NAMALWA (cell line): ENCODE data around the gene OR4Q2.
"Not testable (repeated sequence)": the region's sequence is repeated elsewhere in the genome, so short reads cannot be mapped to it uniquely, and the experiment has no call there.

ENCODE experiments used
- DNase-seq: peaks from one replicate; pipeline ENCODE4 v3.0.0-alpha.2; 2015; ENCODE audit warnings: low spot score

OR4Q2 gene

DNA sequence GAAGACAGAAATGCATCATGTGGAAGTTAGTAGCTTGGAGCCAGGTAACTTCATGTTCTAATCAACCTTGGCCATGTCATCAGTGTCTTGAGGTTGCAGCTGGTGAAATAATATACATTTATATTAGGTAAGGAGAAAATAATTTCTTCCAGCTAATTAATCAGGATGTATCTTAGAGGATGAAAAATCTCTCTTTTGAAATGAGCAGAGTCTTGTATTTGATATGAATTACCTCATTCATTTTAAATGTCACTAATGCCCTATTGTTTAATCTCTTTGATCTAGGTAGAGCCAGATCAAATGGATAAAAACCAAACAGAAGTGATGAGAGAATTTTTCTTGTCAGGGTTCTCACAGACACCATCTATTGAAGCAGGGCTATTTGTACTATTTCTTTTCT lies at the start of gene OR4Q2:
Gene OR4Q2, plus strand, starts transcription at position 301 of the 400 bp plus-strand sequence.
- DNase-seq: no peak

DNA sequence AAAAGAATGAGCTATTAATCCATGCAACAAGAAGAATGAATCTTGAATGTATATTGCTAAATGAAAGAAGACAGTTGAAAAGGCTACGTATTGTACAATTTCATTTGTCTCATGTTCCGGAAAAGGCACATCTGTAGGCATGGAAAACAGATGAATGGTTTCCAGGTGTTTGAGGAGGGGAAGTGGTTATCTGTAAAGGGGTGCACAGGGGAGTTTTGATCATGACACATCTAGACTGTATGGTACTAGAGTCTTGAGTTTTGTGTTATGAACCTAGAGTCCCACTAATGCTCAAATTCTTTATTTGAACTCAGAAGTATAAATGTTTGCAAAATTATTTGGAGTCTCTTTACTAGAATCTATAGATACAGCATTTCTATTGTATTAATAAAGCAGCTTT lies 32.2 kb upstream of the OR4Q2 start:
- not testable (repeated sequence) for DNase-seq

DNA sequence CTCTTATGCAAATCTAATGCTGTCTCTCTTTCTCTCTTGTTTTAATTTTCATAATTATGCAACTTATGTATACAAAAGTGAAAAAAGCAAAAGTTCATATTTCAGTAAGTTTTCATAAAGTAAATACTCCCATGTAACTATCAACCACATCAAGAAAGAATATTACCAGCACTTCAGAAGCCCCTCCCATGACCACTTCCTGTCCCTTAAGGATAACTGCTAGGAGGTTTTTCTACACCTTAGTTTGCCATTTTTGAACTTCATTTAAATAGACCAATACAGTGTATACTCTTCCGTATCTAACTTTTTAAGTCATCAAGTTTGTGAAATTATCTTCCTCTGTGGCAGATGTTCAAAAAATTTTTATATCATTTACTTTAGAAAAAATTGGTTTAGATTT lies 27.1 kb upstream of the OR4Q2 start:
- DNase-seq: no peak

- DNase-seq: no peak
These were observed 26.7 kb upstream of the OR4Q2 start, which contains the start of gene OR4K15 for GRCh38 chr14:19975291-19975690. Gene OR4K15, plus strand, starts transcription at chr14:19975591. Its CDS starts 0 bp downstream, at chr14:19975591.

DNA sequence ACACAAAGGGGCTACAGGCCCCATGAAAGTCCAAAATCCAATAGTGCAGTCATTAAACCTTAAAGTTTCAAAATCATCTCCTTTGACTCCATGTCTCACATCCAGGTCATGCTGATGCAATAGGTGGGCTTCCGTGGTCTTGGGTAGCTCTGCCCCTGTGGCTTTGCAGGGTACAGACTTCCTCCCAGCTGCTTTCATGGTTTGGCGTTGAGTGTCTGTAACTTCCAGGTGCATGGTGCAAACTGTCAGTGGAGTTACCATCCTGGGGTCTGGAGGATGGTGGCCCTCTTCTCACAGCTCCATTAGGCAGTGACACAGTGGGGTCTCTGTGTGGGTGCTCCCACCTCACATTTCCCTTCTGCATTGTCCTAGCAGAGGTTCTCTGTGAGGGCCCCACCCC lies 8.5 kb upstream of the OR4Q2 start:
- DNase-seq: no peak

- no peak for DNase-seq
These were observed 356 bp downstream of the OR4Q2 start for GRCh38 chr14:20002319-20002718.

DNA sequence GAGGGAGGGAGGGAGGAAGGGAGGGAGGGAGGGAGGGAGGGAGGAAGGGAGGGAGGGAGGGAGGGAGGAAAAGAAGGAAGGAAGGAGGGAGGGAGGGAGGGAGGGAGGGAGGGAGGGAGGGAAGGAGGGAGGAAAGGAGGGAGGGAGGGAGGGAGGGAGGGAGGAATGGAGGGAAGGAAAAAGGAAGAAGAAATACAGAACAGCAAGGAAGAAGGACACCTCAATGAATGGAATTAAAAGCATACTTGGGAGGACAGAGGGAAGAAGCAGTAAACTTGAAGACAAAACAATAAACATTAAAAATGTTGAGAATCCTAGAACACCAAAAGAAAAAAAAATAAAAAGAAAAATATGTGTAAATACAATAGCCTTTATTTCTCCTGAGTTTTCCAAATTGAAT lies 6.2 kb downstream of the OR4Q2 start:
- DNase-seq: no peak

DNA sequence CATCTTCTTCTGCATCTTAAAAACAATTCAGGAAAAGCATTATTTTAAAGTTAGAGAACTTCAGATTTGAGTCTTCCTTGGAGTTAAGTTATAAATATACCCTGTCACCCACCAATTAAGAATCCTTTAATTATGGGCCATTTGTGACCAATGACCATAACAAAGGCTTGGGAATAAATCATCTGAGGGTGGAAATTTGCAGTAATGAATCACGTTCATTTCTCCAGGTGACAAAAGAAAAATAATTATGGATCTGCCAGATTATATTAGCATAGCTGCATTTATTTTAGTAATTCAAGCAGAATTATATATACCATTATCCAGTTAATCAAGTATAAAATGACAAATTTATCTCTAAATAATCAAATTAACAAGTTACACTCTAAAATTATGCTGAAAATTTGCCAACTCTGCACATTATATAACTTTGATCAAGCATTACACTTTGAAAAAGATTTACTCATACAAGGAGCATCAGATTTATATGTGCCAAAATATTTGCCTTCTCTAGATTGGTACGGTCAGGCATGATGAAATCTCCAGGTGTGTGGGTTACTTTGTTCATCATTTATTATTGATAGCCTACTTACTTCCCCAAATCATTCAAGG lies 17.4 kb downstream of the OR4Q2 start, which contains the start of gene OR4K14:
Gene OR4K14, minus strand, starts transcription at position 51 of the 609 bp plus-strand sequence. CDS start 4,114 bp downstream, outside the sequence.
- DNase-seq: no peak

DNA sequence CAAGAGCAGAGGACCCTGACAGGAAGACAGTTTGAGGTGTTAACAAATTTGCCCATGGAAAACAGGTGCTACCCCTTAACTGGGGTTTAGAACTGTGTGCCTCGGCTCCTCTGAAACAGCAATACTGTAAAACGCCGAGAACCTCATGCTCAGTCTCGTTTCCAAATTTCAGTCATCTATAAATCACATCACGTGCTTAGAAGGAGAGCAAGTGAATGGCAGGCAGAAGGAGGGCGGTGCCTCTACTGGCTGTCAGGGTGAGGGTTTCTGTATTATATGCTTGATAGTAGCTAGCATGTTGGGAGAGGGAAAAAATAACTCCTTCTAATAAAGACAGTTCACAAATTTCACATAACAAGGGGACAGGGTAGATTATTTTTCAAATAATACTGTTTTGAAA lies 29.1 kb downstream of the OR4Q2 start:
- no peak for DNase-seq

DNA sequence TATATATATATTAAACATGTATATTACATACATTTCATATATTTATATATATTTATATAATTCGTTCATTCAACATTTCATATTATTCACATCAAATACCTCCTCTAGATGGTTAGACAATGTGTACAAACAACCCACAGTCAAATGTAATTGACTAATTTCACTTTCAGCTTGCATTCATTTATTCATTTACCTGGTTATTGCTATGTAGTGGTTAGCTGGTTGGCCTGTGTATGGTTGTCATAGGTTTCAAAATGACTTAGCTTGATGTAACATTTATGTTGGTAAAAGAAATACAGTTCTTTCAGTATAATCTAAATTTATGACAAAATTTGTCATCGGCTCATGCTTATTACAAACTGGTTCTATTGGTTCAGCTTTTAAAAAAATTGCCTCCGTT lies 33.5 kb downstream of the OR4Q2 start:
- DNase-seq: no peak

DNA sequence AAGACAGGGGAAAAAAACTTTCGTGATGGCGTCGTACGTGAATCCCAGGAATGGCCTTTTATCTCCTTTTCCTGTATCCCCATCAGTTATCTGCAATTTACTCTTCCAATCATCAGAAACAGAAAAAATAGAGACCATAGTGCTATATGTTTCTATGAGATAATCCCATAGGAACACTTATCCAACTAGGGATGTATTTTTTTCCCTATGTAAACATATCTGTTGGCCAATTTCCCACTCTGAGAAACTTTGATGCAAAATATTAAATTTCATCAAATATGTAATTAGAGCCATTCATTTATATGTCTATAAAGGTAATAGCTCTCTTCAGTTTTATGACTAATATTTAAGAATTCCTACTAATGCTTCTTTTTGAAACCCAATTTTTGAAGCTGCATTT lies 34.0 kb downstream of the OR4Q2 start, which contains the start of gene OR4K13:
Gene OR4K13, minus strand, starts transcription at position 101 of the 400 bp plus-strand sequence. CDS start 1,280 bp downstream, outside the sequence.
- DNase-seq: no peak

GRCh38 chr14:20044243-20044642 lies 42.3 kb downstream of the OR4Q2 start:
- DNase-seq: no peak

DNA sequence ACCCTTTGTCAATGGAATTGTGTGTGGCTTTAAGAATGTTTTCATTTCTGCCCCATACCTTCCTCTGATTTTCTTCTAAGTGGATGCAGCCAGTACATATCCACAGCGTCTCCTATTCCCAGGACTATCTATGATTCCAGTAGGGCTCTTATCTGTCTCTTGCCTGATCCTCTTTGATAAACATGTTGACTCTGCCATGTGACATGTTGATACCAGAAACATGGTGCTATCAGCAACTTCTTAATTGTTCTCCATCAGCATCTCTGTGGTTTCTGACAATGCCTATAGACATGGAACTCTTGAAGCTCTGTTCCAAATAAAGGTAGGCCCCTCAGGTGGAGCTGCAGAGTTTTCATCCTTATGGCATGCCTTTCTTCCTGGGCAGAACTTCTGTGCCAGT lies 46.2 kb downstream of the OR4Q2 start:
- DNase-seq: no peak
